ENCODE results near the gene RPH3AL. TPM values are rescaled to one million over a fixed set of nuclear protein-coding genes. Genes with fewer than 3 reads are reported as not detected.
"Not testable (repeated sequence)": the region's sequence is repeated elsewhere in the genome, so short reads cannot be mapped to it uniquely, and the experiment has no call there.

RPH3AL gene
- total RNA-seq, 1 experiment from 2014 or later: 3.0 TPM

DNA sequence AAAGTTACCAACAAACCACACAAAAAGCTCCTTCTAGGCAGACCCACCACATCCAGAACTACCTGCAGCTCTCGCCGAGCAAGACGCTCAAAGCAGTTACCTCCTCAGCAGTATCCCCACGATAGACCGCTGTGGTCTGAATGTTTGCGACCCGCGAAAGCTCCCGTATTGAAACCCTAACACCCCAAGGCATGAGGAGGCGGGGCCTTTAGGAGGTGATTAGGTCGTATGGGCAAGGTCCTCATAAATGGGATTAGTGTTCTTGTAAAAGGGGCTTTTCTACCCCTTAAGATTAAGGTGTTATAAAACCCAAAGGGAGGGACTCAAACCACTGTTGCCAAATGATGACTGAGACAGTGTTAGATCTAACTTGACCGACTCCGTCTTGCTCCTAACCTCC, 19.0 kb upstream of the RPH3AL start:
- Histone ChIP-seq H3K79me1 (ENCODE audit: insufficient read depth, low read depth, low read length, poor library complexity, severe bottlenecking) (no peaks in the 10 kb centered on the region), H3K27me3 (ENCODE audit: insufficient read depth, low read length) (no peaks in the 10 kb centered on the region), H4K8ac (replicated peaks; ENCODE audit: insufficient read length, low read depth, low read length) (no peak overlapping the region), H3K18ac (ENCODE audit: insufficient read length, low read depth, low read length) (no peak overlapping the region), H2BK5ac (ENCODE audit: insufficient read length, low read length) (no peak overlapping the region), H4K20me1 (ENCODE audit: control insufficient read depth, insufficient read depth, insufficient read length) (no peaks in the 10 kb centered on the region), H3K9me3 (ENCODE audit: control insufficient read depth, low read depth, low read length) (no peaks in the 10 kb centered on the region), H3K56ac (ENCODE audit: insufficient read length, low read depth, low read length) (no peak overlapping the region), H3K4ac (ENCODE audit: low read depth, low read length) (no peak overlapping the region), H3K79me2 (ENCODE audit: insufficient read depth, low read length) (no peaks in the 10 kb centered on the region), H3K27ac (ENCODE audit: insufficient read length, low read depth, low read length) (no peak overlapping the region), H3T11ph (ENCODE audit: low read length) (no peak overlapping the region), H2BK120ac (ENCODE audit: low read depth, low read length, poor library complexity, severe bottlenecking) (no peak overlapping the region), H4K5ac (ENCODE audit: insufficient read length, low read depth, low read length) (no peak overlapping the region), H2BK20ac (ENCODE audit: low read depth, low read length, poor library complexity, severe bottlenecking) (no peak overlapping the region), H2AK5ac (ENCODE audit: insufficient read length, low read length) (no peak overlapping the region), H4K91ac (ENCODE audit: insufficient read length, low read depth, low read length) (no peak overlapping the region), H2BK15ac (ENCODE audit: low read depth, low read length) (no peak overlapping the region), H3K23ac (ENCODE audit: insufficient read length, low read depth, low read length) (no peak overlapping the region), H3K9ac (ENCODE audit: extremely low read depth, insufficient read length, low read length) (no peak overlapping the region), H3K4me2 (ENCODE audit: insufficient read depth, insufficient read length, low read length) (no peak overlapping the region), H3K14ac (ENCODE audit: insufficient read depth, low read length) (no peak overlapping the region), H3K4me1 (ENCODE audit: insufficient read depth, low read length) (no peaks in the 10 kb centered on the region), H2AFZ (ENCODE audit: low read length) (no peak overlapping the region), H3K23me2 (ENCODE audit: insufficient read length, low read depth, low read length, poor library complexity, severe bottlenecking) (no peaks in the 10 kb centered on the region), H2BK12ac (ENCODE audit: insufficient read length, low read depth, low read length) (no peak overlapping the region)
- Mint-ChIP-seq H3K27me3 (ENCODE audit: low read depth) (peaks cover 19% of the 10 kb centered on the region), H3K4me1 (peaks cover 0 to 17% of the 10 kb centered on the region in 2 experiments; a peak in 3 of 4 replicates), H3K9me3 (peaks cover 8 to 14% of the 10 kb centered on the region in 2 experiments), H3K27ac (no peak overlapping the region; a peak in 1 of 7 replicates), H3K4me3 (no peak overlapping the region), H3K36me3 (ENCODE audit: insufficient read depth in 1 of 3, low read depth in 3 of 3) (peaks cover 0 to 6% (median 4%) of the 10 kb centered on the region in 3 experiments; a peak in 3 of 7 replicates)
- no CpG with 5 or more reads among the region's 13 CpGs for WGBS (ENCODE audit: extremely low coverage, insufficient read length, low lambda C conversion rate)
- no peak for DNase-seq
- TF ChIP-seq, protein P1, sequence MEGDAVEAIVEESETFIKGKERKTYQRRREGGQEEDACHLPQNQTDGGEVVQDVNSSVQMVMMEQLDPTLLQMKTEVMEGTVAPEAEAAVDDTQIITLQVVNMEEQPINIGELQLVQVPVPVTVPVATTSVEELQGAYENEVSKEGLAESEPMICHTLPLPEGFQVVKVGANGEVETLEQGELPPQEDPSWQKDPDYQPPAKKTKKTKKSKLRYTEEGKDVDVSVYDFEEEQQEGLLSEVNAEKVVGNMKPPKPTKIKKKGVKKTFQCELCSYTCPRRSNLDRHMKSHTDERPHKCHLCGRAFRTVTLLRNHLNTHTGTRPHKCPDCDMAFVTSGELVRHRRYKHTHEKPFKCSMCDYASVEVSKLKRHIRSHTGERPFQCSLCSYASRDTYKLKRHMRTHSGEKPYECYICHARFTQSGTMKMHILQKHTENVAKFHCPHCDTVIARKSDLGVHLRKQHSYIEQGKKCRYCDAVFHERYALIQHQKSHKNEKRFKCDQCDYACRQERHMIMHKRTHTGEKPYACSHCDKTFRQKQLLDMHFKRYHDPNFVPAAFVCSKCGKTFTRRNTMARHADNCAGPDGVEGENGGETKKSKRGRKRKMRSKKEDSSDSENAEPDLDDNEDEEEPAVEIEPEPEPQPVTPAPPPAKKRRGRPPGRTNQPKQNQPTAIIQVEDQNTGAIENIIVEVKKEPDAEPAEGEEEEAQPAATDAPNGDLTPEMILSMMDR (conservative IDR thresholded peaks at IDR 0.05): no peak

DNA sequence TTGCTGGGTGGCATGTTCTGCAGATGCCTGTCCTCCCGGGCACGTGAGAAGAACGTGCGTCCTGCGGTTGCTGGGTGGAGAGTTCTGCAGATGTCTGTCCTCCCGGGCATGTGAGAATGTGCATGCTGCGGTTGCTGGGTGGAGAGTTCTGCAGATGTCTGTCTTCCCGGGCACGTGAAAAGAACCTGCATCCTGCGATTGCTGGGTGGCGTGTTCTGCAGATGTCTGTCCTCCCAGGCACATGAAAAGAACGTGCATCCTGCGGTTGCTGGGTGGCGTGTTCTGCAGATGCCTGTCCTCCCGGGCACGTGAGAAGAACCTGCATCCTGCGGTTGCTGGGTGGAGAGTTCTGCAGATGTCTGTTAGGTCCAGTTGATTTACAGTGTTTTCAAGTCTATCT, 15.0 kb upstream of the RPH3AL start:
- peaks cover 2 to 15% of the 10 kb centered on the region in 2 experiments; a peak in 3 of 4 replicates for H3K4me1 Mint-ChIP-seq
- no CpG with 5 or more reads among the region's 17 CpGs for WGBS (ENCODE audit: extremely low coverage, insufficient read length, low lambda C conversion rate)
- H3K27me3 ChIP-seq (ENCODE audit: insufficient read depth, low read length): not testable (repeated sequence)

More for the DNA sequence above, 15.0 kb upstream of the RPH3AL start:
- H2BK120ac ChIP-seq (ENCODE audit: low read depth, low read length, poor library complexity, severe bottlenecking); H3K79me1 ChIP-seq (ENCODE audit: insufficient read depth, low read depth, low read length, poor library complexity, severe bottlenecking); H3K36me3 Mint-ChIP-seq (ENCODE audit: insufficient read depth in 1 of 3, low read depth in 3 of 3); H2BK15ac ChIP-seq (ENCODE audit: low read depth, low read length); H2BK20ac ChIP-seq (ENCODE audit: low read depth, low read length, poor library complexity, severe bottlenecking); H2BK12ac ChIP-seq (ENCODE audit: insufficient read length, low read depth, low read length); H3K23ac ChIP-seq (ENCODE audit: insufficient read length, low read depth, low read length); H3K27ac Mint-ChIP-seq; H3K79me2 ChIP-seq (ENCODE audit: insufficient read depth, low read length); H4K5ac ChIP-seq (ENCODE audit: insufficient read length, low read depth, low read length); H3K4ac ChIP-seq (ENCODE audit: low read depth, low read length); H3K27ac ChIP-seq (ENCODE audit: insufficient read length, low read depth, low read length); H3K4me3 Mint-ChIP-seq; H2AK5ac ChIP-seq (ENCODE audit: insufficient read length, low read length); H4K20me1 ChIP-seq (ENCODE audit: control insufficient read depth, insufficient read depth, insufficient read length); DNase-seq; H4K91ac ChIP-seq (ENCODE audit: insufficient read length, low read depth, low read length); H3K14ac ChIP-seq (ENCODE audit: insufficient read depth, low read length); H3K9ac ChIP-seq (ENCODE audit: extremely low read depth, insufficient read length, low read length); H3T11ph ChIP-seq (ENCODE audit: low read length); H3K23me2 ChIP-seq (ENCODE audit: insufficient read length, low read depth, low read length, poor library complexity, severe bottlenecking); H3K4me1 ChIP-seq (ENCODE audit: insufficient read depth, low read length); H2BK5ac ChIP-seq (ENCODE audit: insufficient read length, low read length); H3K9me3 ChIP-seq (ENCODE audit: control insufficient read depth, low read depth, low read length); H3K56ac ChIP-seq (ENCODE audit: insufficient read length, low read depth, low read length); H3K18ac ChIP-seq (ENCODE audit: insufficient read length, low read depth, low read length); H4K8ac ChIP-seq (replicated peaks; ENCODE audit: insufficient read length, low read depth, low read length); H3K4me2 ChIP-seq (ENCODE audit: insufficient read depth, insufficient read length, low read length); H2AFZ ChIP-seq (ENCODE audit: low read length): not testable (repeated sequence)
- peaks cover 8 to 14% of the 10 kb centered on the region in 2 experiments for H3K9me3 Mint-ChIP-seq
- peaks cover 14% of the 10 kb centered on the region for H3K27me3 Mint-ChIP-seq (ENCODE audit: low read depth)

Measured in H9 (cell line).